Renal pelvis (tissue), 4 donors: ENCODE data around the gene PRKG1. TPM values are rescaled to one million over a fixed set of nuclear protein-coding genes. Genes with fewer than 3 reads are reported as not detected.
A peak's percentile ranks its signal among the peaks of the same experiment; 100 is the strongest.
"Not testable (repeated sequence)": the region's sequence is repeated elsewhere in the genome, so short reads cannot be mapped to it uniquely, and the experiment has no call there.

ENCODE experiments used
- DNase-seq: peaks from one replicate; pipeline ENCODE4 v3.0.0-alpha.2; 2013
- polyA plus RNA-seq, 3 donors: library from polyadenylated mRNA; unstranded; fragments of 120-200 nt; gene quantifications; one replicate each; pipeline ENCODE4 v1.2.1, GENCODE V29; 2013; ENCODE audit not compliant: insufficient read length in 3 of 3

The PRKG1 gene
- polyA plus RNA-seq, 3 donors = 10.7 to 12.2 (median 11.3) TPM

GRCh38 chr10:51269821-51270220 lies 195.5 kb downstream of the PRKG1 start:
- no peak for DNase-seq

GRCh38 chr10:51270936-51271530 lies 196.7 kb downstream of the PRKG1 start:
- DNase-seq = no peak

- not testable (repeated sequence) for DNase-seq
Observed at GRCh38 chr10:51272099-51272498, 197.8 kb downstream of the PRKG1 start.

- DNase-seq = no peak
Observed at GRCh38 chr10:51272555-51272954, 198.3 kb downstream of the PRKG1 start.

- no peak for DNase-seq
Observed at GRCh38 chr10:51273574-51273973, 199.3 kb downstream of the PRKG1 start.

- not testable (repeated sequence) for DNase-seq
Observed at GRCh38 chr10:51276097-51276496, 201.8 kb downstream of the PRKG1 start.

- DNase-seq = not testable (repeated sequence)
Observed at GRCh38 chr10:51281387-51281786, 207.1 kb downstream of the PRKG1 start.

- DNase-seq = peak; percentile 42
Observed at GRCh38 chr10:51285601-51286000, 211.3 kb downstream of the PRKG1 start.

GRCh38 chr10:51288511-51288910 lies 214.2 kb downstream of the PRKG1 start:
- DNase-seq = no peak

- no peak for DNase-seq
Observed at GRCh38 chr10:51289519-51289918, 215.2 kb downstream of the PRKG1 start.

GRCh38 chr10:51291961-51292360 lies 217.7 kb downstream of the PRKG1 start:
- DNase-seq = no peak

- DNase-seq = no peak
Observed at GRCh38 chr10:51297438-51297837, 223.2 kb downstream of the PRKG1 start.

GRCh38 chr10:51300617-51301304 lies 226.5 kb downstream of the PRKG1 start:
- no peak for DNase-seq

- no peak for DNase-seq
Observed at GRCh38 chr10:51301644-51302043, 227.4 kb downstream of the PRKG1 start.

GRCh38 chr10:51302316-51302715 lies 228.0 kb downstream of the PRKG1 start:
- no peak for DNase-seq

GRCh38 chr10:51308116-51308515 lies 233.8 kb downstream of the PRKG1 start:
- no peak for DNase-seq

GRCh38 chr10:51311228-51311627 lies 236.9 kb downstream of the PRKG1 start:
- DNase-seq = no peak

GRCh38 chr10:51312817-51313216 lies 238.5 kb downstream of the PRKG1 start:
- DNase-seq = no peak

- no peak for DNase-seq
Observed at GRCh38 chr10:51313251-51313650, 239.0 kb downstream of the PRKG1 start.

GRCh38 chr10:51313773-51314478 lies 239.6 kb downstream of the PRKG1 start:
- DNase-seq = no peak

- DNase-seq = peak; percentile 27
Observed at GRCh38 chr10:51314481-51314880, 240.2 kb downstream of the PRKG1 start.

GRCh38 chr10:51318399-51319172 lies 244.3 kb downstream of the PRKG1 start:
- no peak for DNase-seq

GRCh38 chr10:51319173-51319435 lies 244.8 kb downstream of the PRKG1 start:
- no peak for DNase-seq
